GM12878 (cell line): Measurements from ENCODE around the gene ADGRB2. TPM values are rescaled to one million over a fixed set of nuclear protein-coding genes. Genes with fewer than 3 reads are reported as not detected.

Experiments used
- ATAC-seq: fragments of 200-7000 bp; cut with Tn5 transposase; 3 replicates; pipeline ENCODE4 v1.9.1; 2020; ENCODE audit warnings: mild to moderate bottlenecking, moderate library complexity
- BruUV-seq: library from RNA; stranded (reverse); fragments of 400-500 nt; replicated peaks from 2 replicates; lab custom pipeline; 2021; lab: Mats Ljungman, UMichigan
- CTCF ChIA-PET: fragments of 300-600 bp; sonication (Branson Sonifier 250); formaldehyde crosslinking; extraction: SDS; loops from one replicate; lab custom pipeline; 2021; ENCODE audit warnings: inconsistent platforms; lab: Yijun Ruan, JAX
- POLR2A ChIA-PET: fragments of 350-600 bp; formaldehyde crosslinking; extraction: SDS; loops from one replicate; lab custom pipeline; 2021; ENCODE audit warnings: inconsistent platforms; lab: Charles Lee
- RAD21 ChIA-PET: fragments of 300-600 bp; sonication (Branson Sonifier 250); formaldehyde crosslinking; loops from one replicate; lab custom pipeline; 2023; ENCODE audit warnings: antibody characterized with exemption; ENCODE audit not compliant: unreplicated experiment; lab: Charles Lee
- SMC1A ChIA-PET: fragments of 300-600 bp; sonication (Branson Sonifier 250); formaldehyde crosslinking; loops from one replicate; lab custom pipeline; 2023; ENCODE audit not compliant: unreplicated experiment, uncharacterized antibody; lab: Charles Lee
- DNase-seq: peaks from one replicate; pipeline ENCODE4 v3.0.0-alpha.2; 2011; ENCODE audit warnings: low read depth, low spot score
- FAIRE-seq: peaks from 3 replicates; lab custom pipeline; 2011; peaks lifted over from hg19 to GRCh38; lab: Jason Lieb, UNC
- H2AFZ ChIP-seq: 2 replicates; pipeline ENCODE4 v1.6.0; 2011; ENCODE audit warnings: low read depth, low read length, control low read depth; ENCODE audit not compliant: control insufficient read depth
- H3K27ac ChIP-seq: 2 replicates; pipeline ENCODE4 v1.5.1; 2011; ENCODE audit warnings: control low read depth; ENCODE audit not compliant: control insufficient read depth, insufficient read depth
- H3K27me3 ChIP-seq, 2 experiments: replicated peaks in 1 of 2; 2 replicates each; pipeline versions ENCODE4 v1.6.0 to v1.6.1; 2011; ENCODE audit warnings: low read length in 1 of 2; ENCODE audit not compliant: control insufficient read depth in 2 of 2, insufficient read depth in 2 of 2
- H3K36me3 ChIP-seq, 2 experiments: 2 replicates each; pipeline ENCODE4 v1.5.1; 2011; ENCODE audit warnings: low read length in 1 of 2; ENCODE audit not compliant: control insufficient read depth in 2 of 2, insufficient read depth in 2 of 2
- H3K4me1 ChIP-seq: 2 replicates; pipeline ENCODE4 v1.6.1; 2011; ENCODE audit warnings: mild to moderate bottlenecking, low read length, moderate library complexity, mixed read lengths; ENCODE audit not compliant: control insufficient read depth, insufficient read depth
- H3K4me2 ChIP-seq: 2 replicates; pipeline ENCODE4 v1.6.0; 2011; ENCODE audit warnings: control low read depth; ENCODE audit not compliant: control insufficient read depth, insufficient read depth
- H3K4me3 ChIP-seq: fragments of 200-600 bp; sonication (generic); 2 replicates; pipeline ENCODE4 v1.5.1; 2016
- H3K79me2 ChIP-seq: 2 replicates; pipeline ENCODE4 v1.6.0; 2011; ENCODE audit warnings: low read length; ENCODE audit not compliant: control insufficient read depth, insufficient read depth
- H3K9ac ChIP-seq: 2 replicates; pipeline ENCODE4 v1.8.0; 2011; ENCODE audit warnings: low read length, control low read depth, mixed read lengths; ENCODE audit not compliant: control insufficient read depth, insufficient read depth
- H3K9me3 ChIP-seq: replicated peaks from 3 replicates; pipeline ENCODE4 v1.5.1; 2011; ENCODE audit warnings: mild to moderate bottlenecking, low read length; ENCODE audit not compliant: control insufficient read depth, insufficient read depth
- H4K20me1 ChIP-seq: 2 replicates; pipeline ENCODE4 v1.6.0; 2011; ENCODE audit not compliant: control insufficient read depth, insufficient read depth
- EED ChIP-seq: sonication (generic); IDR thresholded peaks from 2 replicates; pipeline ENCODE4 v1.6.1; 2016; ENCODE audit warnings: antibody characterized with exemption, low read depth
- IKZF2 ChIP-seq, 2 experiments: fragments of 450-650 bp; IDR thresholded peaks; 2 replicates each; pipeline ENCODE4 v1.6.1; 2017; ENCODE audit warnings: mild to moderate bottlenecking in 2 of 2, moderate library complexity in 2 of 2
- RELA ChIP-seq: fragments of 450-650 bp; IDR thresholded peaks from 2 replicates; pipeline ENCODE4 v1.8.0; 2014; ENCODE audit warnings: borderline replicate concordance; ENCODE audit not compliant: partially characterized antibody
- RFX5 ChIP-seq: IDR thresholded peaks from 2 replicates; pipeline ENCODE4 v1.6.1; 2011; ENCODE audit warnings: low read depth, low read length, improper control_type of control experiment
- TCF3 ChIP-seq: IDR thresholded peaks from 2 replicates; pipeline ENCODE4 v1.6.1; 2012; ENCODE audit warnings: low read depth, mild to moderate bottlenecking, low read length, borderline replicate concordance; ENCODE audit not compliant: insufficient read depth
- ZNF24 ChIP-seq: fragments of 450-650 bp; IDR thresholded peaks from 2 replicates; pipeline ENCODE4 v1.6.1; 2017; ENCODE audit warnings: antibody characterized with exemption, mild to moderate bottlenecking
- WGBS: methylation state at CpG from one replicate; pipeline ENCODE4 v1.1.6; 2016; ENCODE audit warnings: low lambda C conversion rate; ENCODE audit not compliant: insufficient replicate concordance, insufficient coverage; ENCODE audit errors: missing lambda C conversion rate; 5-methylcytosine and 5-hydroxymethylcytosine counted together
- in situ Hi-C: fragments of 300-500 bp; cut with MboI; formaldehyde crosslinking; loops from 9 replicates; pipeline ENCODE4 v1.14.3; 2018; ENCODE audit warnings: mixed read lengths
- intact Hi-C: fragments of 100-400 bp; cut with micrococcal nuclease; formaldehyde crosslinking; loops from one replicate; pipeline ENCODE4 v1.14.2; 2022; ENCODE audit not compliant: unreplicated experiment
- polyA plus RNA-seq, 11 experiments: library from polyadenylated mRNA; depleted of rRNA in 4 of 11; unstranded in 6 of 11; stranded (reverse) in 5 of 11; fragments of >200 nt; fragmentation: Nextera tagmentation in 4 of 11; fragmentation: Illumina TruSeq in 1 of 11; extraction: Ambion mirVana in 4 of 11; extraction: Trizol in 1 of 11; gene quantifications; 1 replicate in 1 of 11; 2 replicates in 10 of 11; pipeline versions ENCODE4 v1.2.1 to v1.2.3, GENCODE V29; 2011 to 2016; ENCODE audit warnings: inconsistent platforms in 2 of 11, missing spikeins in 2 of 11, low read depth in 1 of 11
- total RNA-seq, 4 experiments: library from RNA; depleted of rRNA in 3 of 4; stranded (reverse); fragments of >200 nt in 3 of 4; fragmentation: Illumina TruSeq in 1 of 4; extraction: Trizol in 1 of 4; gene quantifications; 2 replicates each; pipeline versions ENCODE4 v1.2.1 to v1.2.3, GENCODE V29; 2013 to 2021

The ADGRB2 gene
- total and polyA plus RNA-seq, 10 of the 15 experiments (the other 5 are each of a cell fraction or from before 2014, with no cell fraction given) = 0.11 to 0.33 (median 0.18) TPM; not detected in 4

- H3K36me3 ChIP-seq = no peaks in the 10 kb centered on the region
- intact Hi-C loops (no loop called here), in situ Hi-C loops (no loop called here)
- DNase-seq (no peak), ATAC-seq (no peak), FAIRE-seq (no peak)
- no peak overlapping the region for H2AFZ ChIP-seq
- no peaks in the 10 kb centered on the region for H3K79me2 ChIP-seq
- 0 out of 4 replicates have a peak, but pooled peaks cover 0 to 5% of the 10 kb centered on the region in 2 experiments for H3K27me3 ChIP-seq
- no peak for TF ChIP-seq TCF3
- TF ChIP-seq IKZF2 (IDR thresholded peaks at IDR 0.05) = no peak
- no peak for TF ChIP-seq ZNF24
- TF ChIP-seq RFX5 = no peak
- no peak for TF ChIP-seq RELA
- no peak for TF ChIP-seq EED
- ChIA-PET POLR2A (interaction anchor here (0.6 to 1.4 kb wide), 2 partner anchors 70 to 253 kb away, joined by 3 to 4 read pairs; no protein-coding TSS in a partner anchor), RAD21 (interaction anchor here (1.1 kb wide), 1 partner anchor 234 kb away, joined by 3 read pairs; no protein-coding TSS in a partner anchor), CTCF (interaction anchor here (1.3 kb wide), 1 partner anchor 120 kb away, joined by 3 read pairs; no protein-coding TSS in a partner anchor), SMC1A (interaction anchor here (0.6 to 0.8 kb wide), 2 partner anchors 37 to 1337 kb away, joined by 3 read pairs; no protein-coding TSS in a partner anchor)
- H3K27ac ChIP-seq = no peak overlapping the region
- H4K20me1 ChIP-seq = no peaks in the 10 kb centered on the region
- H3K4me3 ChIP-seq = no peak overlapping the region
- no peak overlapping the region for H3K9ac ChIP-seq
- no peak overlapping the region for H3K4me2 ChIP-seq
- 54% methylated on average over 12 of the region's 12 CpGs for WGBS
- no TSS peak for BruUV-seq
- H3K9me3 ChIP-seq = no peaks in the 10 kb centered on the region
- H3K4me1 ChIP-seq = peaks cover 13% of the 10 kb centered on the region
Observed at GRCh38 chr1:31782421-31783410, 18.6 kb upstream of the ADGRB2 start.
